K562 (cell line): ENCODE data around the gene GYPC. TPM values are rescaled to one million over a fixed set of nuclear protein-coding genes. Genes with fewer than 3 reads are reported as not detected.
A peak's percentile ranks its signal among the peaks of the same experiment; 100 is the strongest.

Source experiments
- ARID3B ChIP-seq: fragments of 250-450 bp; sonication (Bioruptor Pico); IDR thresholded peaks from 2 replicates; pipeline ENCODE4 v1.4.0; 2020; ENCODE audit warnings: borderline replicate concordance
- ATF2 ChIP-seq: sonication (generic); formaldehyde crosslinking; IDR thresholded peaks from 2 replicates; pipeline ENCODE4 v1.8.1; 2022; ENCODE audit warnings: missing genetic modification reagents
- CHAMP1 ChIP-seq: fragments of 450-650 bp; IDR thresholded peaks from 2 replicates; pipeline ENCODE4 v1.6.1; 2016; ENCODE audit warnings: mild to moderate bottlenecking
- DLX4 ChIP-seq: fragments of 250-450 bp; sonication (Bioruptor Pico); IDR thresholded peaks from 2 replicates; pipeline ENCODE4 v1.6.1; 2021; ENCODE audit warnings: mild to moderate bottlenecking
- ELK1 ChIP-seq: sonication (generic); formaldehyde crosslinking; IDR thresholded peaks from 2 replicates; pipeline ENCODE4 v1.8.1; 2022; ENCODE audit warnings: missing genetic modification reagents
- FOXM1 ChIP-seq, 2 experiments: fragments of 450-650 bp in 1 of 2; sonication (generic) in 1 of 2; formaldehyde crosslinking in 1 of 2; IDR thresholded peaks; 2 replicates each; pipeline versions ENCODE4 v1.6.1 to v1.9.0; 2017 to 2022; ENCODE audit warnings: low read depth in 2 of 2, mild to moderate bottlenecking in 2 of 2, missing genetic modification reagents in 1 of 2, moderate library complexity in 1 of 2
- HDAC1 ChIP-seq, 2 experiments: fragments of 450-650 bp; IDR thresholded peaks; 2 replicates each; pipeline ENCODE4 v1.6.1; 2016 to 2017; ENCODE audit warnings: inconsistent platforms in 1 of 2, mild to moderate bottlenecking in 1 of 2, moderate library complexity in 1 of 2
- LEF1 ChIP-seq: fragments of 450-650 bp; IDR thresholded peaks from 2 replicates; pipeline ENCODE4 v1.6.1; 2016; ENCODE audit warnings: mild to moderate bottlenecking
- NFRKB ChIP-seq: fragments of 450-650 bp; IDR thresholded peaks from 2 replicates; pipeline ENCODE4 v1.6.1; 2016; ENCODE audit warnings: low read depth
- NR2C1 ChIP-seq, 2 experiments: fragments of 450-650 bp; IDR thresholded peaks; 2 replicates each; pipeline ENCODE4 v1.6.1; 2017; ENCODE audit warnings: mild to moderate bottlenecking in 2 of 2, antibody characterized with exemption in 1 of 2, inconsistent platforms in 1 of 2, missing compliant biosample characterization in 1 of 2, missing genetic modification characterization in 1 of 2
- PHB2 ChIP-seq: fragments of 450-650 bp; IDR thresholded peaks from 2 replicates; pipeline ENCODE4 v1.6.1; 2017; ENCODE audit warnings: low read depth
- PML ChIP-seq: IDR thresholded peaks from 2 replicates; pipeline ENCODE4 v1.6.1; 2012; ENCODE audit warnings: low read length, inconsistent platforms
- POLR2A ChIP-seq: fragments of 450-650 bp; conservative IDR thresholded peaks from 2 replicates; pipeline ENCODE4 v1.6.1; 2016
- POLR2AphosphoS5 ChIP-seq: IDR thresholded peaks from 2 replicates; pipeline ENCODE4 v1.6.1; 2011; ENCODE audit warnings: mild to moderate bottlenecking, low read depth, low read length, moderate library complexity; ENCODE audit not compliant: control insufficient read depth, insufficient read depth
- SMARCA4 ChIP-seq: fragments of 450-650 bp; IDR thresholded peaks from 2 replicates; pipeline ENCODE4 v1.6.1; 2016
- TAF7 ChIP-seq: fragments of 450-650 bp; IDR thresholded peaks from 2 replicates; pipeline ENCODE4 v1.6.1; 2016; ENCODE audit warnings: missing genetic modification characterization, missing compliant biosample characterization
- ZNF140 ChIP-seq: fragments of 250-450 bp; sonication (Bioruptor Pico); IDR thresholded peaks from 2 replicates; pipeline ENCODE4 v1.8.0; 2021; ENCODE audit warnings: moderate library complexity, mild to moderate bottlenecking, inconsistent platforms
- ZNF232 ChIP-seq: sonication (generic); formaldehyde crosslinking; IDR thresholded peaks from 2 replicates; pipeline ENCODE4 v1.8.0; 2022; ENCODE audit warnings: mild to moderate bottlenecking, missing genetic modification reagents
- ZNF384 ChIP-seq: IDR thresholded peaks from 2 replicates; pipeline ENCODE4 v1.6.1; 2012; ENCODE audit warnings: low read depth, low read length, improper control_type of control experiment
- ZNF41 ChIP-seq: fragments of 250-450 bp; sonication (Bioruptor Pico); conservative IDR thresholded peaks from 2 replicates; pipeline ENCODE4 v1.4.0; 2020; ENCODE audit warnings: mild to moderate bottlenecking
- ZNF444 ChIP-seq: fragments of 250-450 bp; sonication (Bioruptor Pico); IDR thresholded peaks from 2 replicates; pipeline ENCODE4 v1.4.0; 2020; ENCODE audit warnings: mild to moderate bottlenecking, moderate library complexity
- polyA plus RNA-seq, 8 experiments: library from polyadenylated mRNA; depleted of rRNA in 4 of 8; stranded (reverse) in 5 of 8; unstranded in 3 of 8; fragments of >200 nt; fragmentation: Nextera tagmentation in 2 of 8; fragmentation: Illumina TruSeq in 1 of 8; extraction: Ambion mirVana in 2 of 8; extraction: Trizol in 1 of 8; gene quantifications; 2 replicates each; pipeline versions ENCODE4 v1.2.1 to v1.2.3, GENCODE V29; 2011 to 2014; ENCODE audit warnings: inconsistent platforms in 1 of 8, missing spikeins in 1 of 8
- total RNA-seq, 7 experiments: library from RNA; depleted of rRNA in 6 of 7; stranded (reverse); fragments of >200 nt in 6 of 7; fragmentation: Illumina TruSeq in 2 of 7; extraction: Trizol in 2 of 7; gene quantifications; 2 replicates each; pipeline versions ENCODE4 v1.2.1 to v1.2.3, GENCODE V29; 2011 to 2021; ENCODE audit warnings: low replicate concordance in 1 of 7

Gene GYPC
- total and polyA plus RNA-seq, 9 of the 15 experiments (the other 6 are each of a cell fraction or from before 2014, with no cell fraction given), result 50.6 to 282 (median 194) TPM

GRCh38 chr2:126674075-126674744, 18.3 kb downstream of the GYPC start (continued):
- TF ChIP-seq ELK1 (CRISPR knock-in tag) (no peak), NFRKB (no peak; the same call in 1 of the 2 replicates), ZNF41 (CRISPR knock-in tag) (no peak), ARID3B (CRISPR knock-in tag) (no peak), PML (peak; percentile 99), POLR2A (no peak), ZNF140 (CRISPR knock-in tag) (no peak), ATF2 (no peak), CHAMP1 (peak; percentile 93), DLX4 (CRISPR knock-in tag) (no peak), TAF7 (tag) (no peak), SMARCA4 (peak; percentile 97), HDAC1 (IDR thresholded peaks at IDR 0.05) (peak in 1 of 2 experiments; percentile 43; a peak in 1 of 4 replicates), LEF1 (peak; percentile 61; the same call in 1 of the 2 replicates), ZNF444 (CRISPR knock-in tag) (0 out of 2 replicates have a peak, but pooled peaks have one; percentile 50), POLR2AphosphoS5 (peak; percentile 99), PHB2 (peak; percentile 90), NR2C1 (IDR thresholded peaks at IDR 0.05) (no peak), NR2C1 (tag; IDR thresholded peaks at IDR 0.05) (no peak), FOXM1 (IDR thresholded peaks at IDR 0.05; ENCODE audit: low read depth) (peak; percentile 96), FOXM1 (CRISPR knock-in tag; IDR thresholded peaks at IDR 0.05; ENCODE audit: low read depth) (no peak), ZNF232 (CRISPR knock-in tag) (no peak), ZNF384 (0 out of 2 replicates have a peak, but pooled peaks have one; percentile 4)
